Measurements from ENCODE around the gene JMJD1C. TPM values are rescaled to one million over a fixed set of nuclear protein-coding genes. Genes with fewer than 3 reads are reported as not detected.
"Not testable (repeated sequence)": the region's sequence is repeated elsewhere in the genome, so short reads cannot be mapped to it uniquely, and the experiment has no call there.

The JMJD1C gene
- total RNA-seq, 1 donor from 2014 or later = 61.4 TPM

DNA sequence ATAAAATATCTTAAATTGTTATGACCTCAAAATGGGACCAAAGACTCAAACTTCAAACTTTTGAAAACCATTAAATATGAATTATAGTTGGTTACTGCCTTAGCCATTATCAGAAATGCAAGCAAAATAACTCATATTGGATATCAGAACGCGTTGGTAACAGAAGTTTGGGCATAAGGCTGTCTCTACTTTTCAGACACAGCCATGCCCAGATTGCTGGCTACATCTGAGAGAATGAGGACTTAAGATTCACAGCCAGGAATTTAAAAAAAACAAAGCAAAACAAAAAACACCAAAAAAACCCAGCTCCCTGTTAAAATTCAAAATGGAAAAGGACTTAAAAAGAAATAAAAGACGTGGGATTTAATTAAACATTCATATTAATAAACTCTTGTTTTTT, 161.6 kb downstream of the JMJD1C start:
- intact Hi-C loops (cut with micrococcal nuclease) = no loop called here

DNA sequence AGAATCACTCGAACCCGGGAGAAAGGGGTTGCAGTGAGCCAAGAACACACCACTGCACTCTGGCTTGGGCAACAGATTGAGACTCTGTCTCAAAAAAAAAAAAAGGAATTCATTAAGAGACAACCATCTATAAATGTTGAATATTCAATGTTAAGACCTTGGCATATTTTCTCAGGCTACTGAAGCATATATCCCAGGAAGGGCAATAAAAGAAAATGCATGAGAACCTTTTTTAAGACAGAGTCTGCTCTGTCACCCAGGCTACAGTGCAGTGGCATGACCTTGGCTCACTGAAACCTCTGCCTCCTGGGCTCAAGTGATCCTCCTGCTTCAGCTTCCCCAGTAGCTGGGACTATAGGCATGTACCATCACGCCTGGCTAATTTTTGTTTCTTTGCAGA, 165.0 kb downstream of the JMJD1C start:
- intact Hi-C loops (cut with micrococcal nuclease) = no loop called here

DNA sequence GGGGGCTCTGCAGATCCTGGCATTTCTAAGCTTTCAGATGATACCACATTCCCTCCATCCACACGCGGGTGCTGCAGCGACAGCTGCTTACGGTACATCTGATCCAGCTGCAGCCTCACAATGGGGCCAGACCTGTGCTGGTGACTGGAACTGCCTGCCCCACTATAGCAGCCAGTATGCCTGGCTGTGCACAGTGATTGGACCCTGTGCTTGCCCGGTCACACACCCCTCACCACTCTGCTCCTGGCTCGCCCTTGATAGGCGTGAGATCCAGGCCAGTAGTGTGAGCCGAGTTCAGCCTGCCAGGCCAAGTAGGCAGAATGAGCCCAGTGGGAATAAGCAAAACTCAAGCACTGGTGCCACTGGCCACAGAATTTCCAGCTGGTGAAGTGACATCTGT, 167.8 kb downstream of the JMJD1C start:
- intact Hi-C loops (cut with micrococcal nuclease) = no loop called here

DNA sequence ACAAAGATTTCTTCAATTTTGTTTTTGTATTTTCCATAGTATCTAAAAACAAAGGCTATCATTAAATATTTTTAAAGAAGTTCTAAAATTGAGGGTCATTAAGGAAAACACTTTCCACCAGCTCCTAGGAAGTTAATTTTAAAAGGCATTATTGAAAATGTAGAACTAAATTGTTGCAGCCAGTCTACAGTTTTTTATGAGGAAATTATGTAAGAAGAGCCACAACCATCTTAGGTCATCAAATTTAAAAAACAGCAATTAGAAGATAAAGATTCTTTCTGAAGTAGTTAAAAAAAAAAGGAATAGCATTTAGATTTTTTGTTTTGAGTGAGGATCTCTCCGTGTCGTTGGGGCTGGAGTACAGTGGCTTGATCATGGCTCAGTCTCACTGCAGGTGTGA, 171.0 kb downstream of the JMJD1C start:
- intact Hi-C loops (cut with micrococcal nuclease) = no loop called here

DNA sequence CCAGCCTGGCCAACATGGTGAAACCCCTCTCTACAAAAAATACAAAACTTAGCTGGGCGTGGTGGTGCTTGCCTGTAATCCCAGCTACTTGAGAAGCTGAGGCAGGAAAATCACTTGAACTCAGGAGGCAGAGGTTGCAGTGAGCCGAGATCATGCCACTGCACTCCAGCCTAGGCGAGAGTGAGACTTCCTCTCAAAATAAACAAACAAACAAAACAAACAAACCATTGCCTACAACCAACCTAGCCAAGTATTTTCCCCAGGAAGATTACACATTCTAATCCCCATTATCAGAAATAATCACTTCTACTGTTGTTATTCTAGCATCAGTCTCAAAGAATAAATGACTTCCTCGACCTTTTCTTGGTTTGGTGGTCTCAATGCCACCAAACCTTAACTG, 172.9 kb downstream of the JMJD1C start:
- intact Hi-C loops (cut with micrococcal nuclease) = not testable (repeated sequence)

DNA sequence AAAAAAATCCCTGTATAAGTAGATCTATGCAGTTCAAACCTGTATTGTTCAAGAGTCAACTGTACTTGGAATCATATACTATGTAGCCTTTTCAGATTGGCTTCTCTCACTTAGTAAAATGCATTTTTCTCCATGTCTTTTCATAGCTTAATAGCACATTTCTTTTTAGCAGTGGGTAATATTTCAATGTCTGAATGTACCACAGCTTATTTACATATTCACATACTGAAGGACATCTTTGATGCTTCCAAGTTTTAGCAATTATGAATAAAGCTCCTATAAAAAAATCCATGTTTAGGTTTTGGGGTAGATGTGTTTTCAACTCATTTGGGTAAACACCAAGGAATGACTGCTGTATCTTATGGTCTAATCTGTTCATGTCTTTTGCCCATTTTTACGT, 177.6 kb downstream of the JMJD1C start:
- intact Hi-C loops (cut with micrococcal nuclease) = no loop called here

DNA sequence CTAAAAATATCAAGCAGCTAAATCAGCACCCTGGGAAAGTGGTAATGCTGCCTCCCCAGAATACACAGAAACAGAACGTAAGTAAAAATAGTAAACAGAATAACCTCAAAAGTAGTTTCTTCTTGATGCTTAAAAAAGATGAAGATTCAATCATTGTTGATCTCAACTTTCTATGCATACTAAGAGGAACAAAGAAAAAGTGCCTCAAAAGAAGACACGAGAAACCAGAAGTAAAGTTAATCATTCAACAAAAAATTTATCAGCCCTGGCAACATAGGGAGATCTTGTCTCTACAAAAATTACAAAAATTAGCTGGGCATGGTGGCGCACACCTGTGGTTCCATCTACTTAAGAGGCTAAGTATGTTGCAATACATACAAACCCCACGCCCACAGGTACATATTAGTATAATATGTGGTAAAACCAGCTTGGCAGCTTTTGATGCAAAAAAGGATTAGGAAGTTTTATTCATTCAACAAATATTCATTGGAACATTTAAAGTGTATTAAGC, 179.0 kb downstream of the JMJD1C start:
- intact Hi-C loops (cut with micrococcal nuclease) = no loop called here

DNA sequence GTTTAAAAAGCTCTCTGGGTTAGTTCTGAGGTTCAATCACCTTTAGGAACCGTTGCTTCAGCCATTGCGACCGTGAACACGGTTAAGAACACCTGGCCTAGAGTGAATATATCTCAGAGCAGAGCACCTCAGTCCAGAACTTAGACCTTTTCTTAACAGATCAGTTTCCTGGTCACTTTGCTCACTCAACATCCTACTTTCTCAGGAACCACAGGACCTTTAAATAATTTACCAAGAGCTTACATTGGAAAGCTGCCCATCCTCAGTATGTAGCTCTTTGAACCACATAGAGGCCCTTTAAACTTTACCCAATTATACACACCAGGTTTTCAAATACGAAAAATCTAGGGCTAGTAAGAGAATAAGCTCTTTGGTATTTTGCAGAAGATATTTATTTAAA, 179.4 kb downstream of the JMJD1C start:
- intact Hi-C loops (cut with micrococcal nuclease) = no loop called here

DNA sequence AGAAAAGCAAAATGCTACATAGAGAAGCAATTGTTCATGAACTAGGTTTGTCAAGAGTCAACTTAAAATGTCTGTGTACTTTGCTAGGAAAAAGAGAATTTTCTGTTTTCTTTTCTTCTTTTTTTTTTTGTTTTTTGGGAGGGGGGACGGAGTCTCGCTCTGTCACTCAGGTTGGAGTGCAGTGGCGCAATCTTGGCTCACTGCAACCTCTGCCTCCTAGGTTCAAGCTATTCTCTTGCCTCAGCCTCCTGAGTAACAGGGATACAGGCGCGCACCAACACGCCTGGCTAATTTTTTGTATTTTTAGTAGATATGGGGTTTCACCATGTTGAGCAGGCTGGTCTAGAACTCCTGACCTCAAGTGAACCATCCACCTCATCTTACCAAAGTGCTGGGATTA, 181.9 kb downstream of the JMJD1C start:
- intact Hi-C loops (cut with micrococcal nuclease) = not testable (repeated sequence)

DNA sequence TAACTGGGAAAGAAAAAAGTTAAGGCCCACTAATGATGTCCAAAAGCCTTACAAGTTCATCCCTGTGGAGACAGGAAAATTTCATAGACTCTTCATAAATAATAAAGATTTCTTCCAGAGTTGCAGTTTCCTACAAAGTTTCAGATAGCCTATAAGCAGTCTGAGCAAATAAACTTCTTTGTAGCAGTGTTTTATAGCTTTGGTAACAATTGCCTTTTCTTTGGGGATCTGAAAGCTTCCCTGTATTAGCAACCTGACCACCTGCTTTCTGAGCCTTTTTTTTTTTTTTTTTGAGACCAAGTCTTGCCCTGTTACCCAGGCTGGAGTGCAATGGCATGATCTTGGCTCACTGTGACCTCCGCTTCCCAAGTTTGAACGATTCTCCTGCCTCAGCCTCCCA, 182.7 kb downstream of the JMJD1C start:
- intact Hi-C loops (cut with micrococcal nuclease) = no loop called here

DNA sequence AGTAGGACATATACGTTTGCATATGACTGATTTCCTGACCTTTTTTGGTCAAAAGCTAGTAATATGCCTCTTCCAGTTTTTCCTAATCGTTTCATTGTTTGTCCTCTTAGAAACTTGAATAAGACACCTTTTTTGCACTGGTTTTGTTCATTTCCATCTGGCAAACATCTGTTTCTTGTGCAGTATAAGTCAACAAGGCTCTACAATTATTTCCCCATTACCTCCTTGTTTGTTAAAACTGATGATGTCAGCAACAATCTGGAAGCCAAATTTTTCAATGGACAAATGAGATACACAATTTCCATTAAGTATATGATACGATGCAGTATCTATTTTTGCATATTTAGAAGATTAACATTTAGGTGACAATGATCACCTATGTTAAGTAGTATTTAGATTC, 183.8 kb downstream of the JMJD1C start:
- intact Hi-C loops (cut with micrococcal nuclease) = no loop called here

DNA sequence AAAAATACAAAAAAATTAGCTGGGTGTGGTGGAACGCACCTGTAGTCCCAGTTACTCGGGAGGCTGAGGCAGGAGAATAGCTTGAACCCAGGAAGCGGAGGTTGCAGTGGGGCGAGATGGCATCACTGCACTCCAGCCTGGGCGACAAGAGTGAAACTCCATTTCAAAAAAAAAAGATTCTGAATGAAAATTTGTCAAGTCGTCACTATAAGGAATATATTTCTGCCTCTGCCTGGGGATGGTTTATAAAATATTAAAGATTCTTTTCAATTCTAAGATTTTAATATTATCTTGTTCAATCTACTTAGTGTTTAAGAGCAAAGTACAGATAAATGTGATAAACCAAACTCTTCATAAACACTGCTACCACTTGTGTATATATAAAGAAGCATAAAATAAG, 185.4 kb downstream of the JMJD1C start:
- intact Hi-C loops (cut with micrococcal nuclease) = no loop called here

DNA sequence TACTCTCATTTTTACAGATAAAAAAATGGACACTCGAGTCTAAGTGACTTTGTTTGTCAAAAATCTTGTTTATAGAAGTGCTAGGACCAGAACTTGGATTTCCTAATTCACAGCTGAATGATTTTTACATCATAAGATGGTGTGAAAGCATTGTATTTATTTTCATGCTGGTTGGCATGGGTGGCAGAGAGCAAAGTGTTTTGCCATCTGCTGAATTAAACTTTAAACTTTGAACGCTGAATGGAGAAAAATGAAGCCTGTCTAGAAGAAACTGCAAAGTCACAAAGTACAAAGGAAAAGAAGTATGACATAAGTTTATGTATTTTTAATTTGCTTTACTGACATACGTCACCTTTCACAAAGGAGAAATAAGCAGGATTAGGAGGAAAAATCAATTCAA, 190.7 kb downstream of the JMJD1C start:
- intact Hi-C loops (cut with micrococcal nuclease) = no loop called here

DNA sequence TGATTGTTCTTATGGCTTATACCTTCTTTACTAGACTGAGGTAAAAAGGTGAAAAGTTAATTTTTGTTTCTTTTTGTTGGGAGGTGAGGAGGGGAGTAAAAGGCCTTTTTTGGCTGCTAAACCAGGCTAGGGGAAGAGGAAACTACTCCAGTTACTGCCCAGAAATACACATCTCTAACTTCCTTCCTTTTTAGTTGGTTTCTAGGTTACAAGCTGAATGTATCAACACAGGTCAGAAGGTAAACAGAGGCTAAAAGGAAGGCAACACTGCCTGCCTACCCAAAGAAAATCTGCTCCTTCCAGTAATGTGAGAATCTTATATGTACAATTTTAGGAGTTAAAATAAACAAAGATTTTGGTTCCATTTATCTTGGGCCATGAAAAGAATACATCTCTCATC, 192.2 kb downstream of the JMJD1C start:
- intact Hi-C loops (cut with micrococcal nuclease) = no loop called here

DNA sequence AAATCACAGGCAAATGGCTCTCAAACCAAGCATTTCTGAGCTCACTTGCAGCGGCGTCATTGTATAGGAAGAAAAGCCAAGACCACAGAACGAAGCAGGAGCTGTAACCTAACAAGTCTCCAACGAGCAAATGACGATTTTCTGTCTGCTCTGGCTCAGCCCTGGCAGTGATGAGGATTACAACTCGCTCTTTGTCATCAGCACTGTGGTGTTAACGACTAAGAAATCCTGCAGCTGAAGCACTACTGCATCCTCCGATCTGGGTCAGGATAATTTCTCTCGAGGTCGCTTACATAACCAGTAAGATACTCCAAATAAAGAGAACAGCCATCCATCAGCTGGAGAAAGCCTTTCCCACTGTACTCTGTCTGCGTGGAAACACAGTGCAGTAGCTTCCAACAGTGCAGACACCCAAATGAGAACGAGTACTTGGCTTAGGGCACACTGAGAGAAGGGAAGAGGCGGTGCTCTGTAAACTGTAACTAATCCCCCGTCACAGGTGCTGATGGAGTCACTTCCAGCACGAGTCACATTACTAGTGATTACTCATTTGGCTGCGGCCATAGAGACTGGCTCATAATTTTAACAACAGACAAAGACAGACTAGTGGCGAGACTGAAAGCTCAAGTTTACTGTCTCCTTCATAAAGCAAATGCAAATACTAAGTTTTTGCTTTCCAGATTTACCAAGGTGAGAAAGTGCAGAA, 196.8 kb downstream of the JMJD1C start:
- intact Hi-C loops (cut with micrococcal nuclease) = loop anchor here (1.0 to 10.0 kb wide), 17 partner anchors 33 to 1367 kb away; partner anchors contain the start of genes ARID5B, EGR2, JMJD1C and NRBF2

DNA sequence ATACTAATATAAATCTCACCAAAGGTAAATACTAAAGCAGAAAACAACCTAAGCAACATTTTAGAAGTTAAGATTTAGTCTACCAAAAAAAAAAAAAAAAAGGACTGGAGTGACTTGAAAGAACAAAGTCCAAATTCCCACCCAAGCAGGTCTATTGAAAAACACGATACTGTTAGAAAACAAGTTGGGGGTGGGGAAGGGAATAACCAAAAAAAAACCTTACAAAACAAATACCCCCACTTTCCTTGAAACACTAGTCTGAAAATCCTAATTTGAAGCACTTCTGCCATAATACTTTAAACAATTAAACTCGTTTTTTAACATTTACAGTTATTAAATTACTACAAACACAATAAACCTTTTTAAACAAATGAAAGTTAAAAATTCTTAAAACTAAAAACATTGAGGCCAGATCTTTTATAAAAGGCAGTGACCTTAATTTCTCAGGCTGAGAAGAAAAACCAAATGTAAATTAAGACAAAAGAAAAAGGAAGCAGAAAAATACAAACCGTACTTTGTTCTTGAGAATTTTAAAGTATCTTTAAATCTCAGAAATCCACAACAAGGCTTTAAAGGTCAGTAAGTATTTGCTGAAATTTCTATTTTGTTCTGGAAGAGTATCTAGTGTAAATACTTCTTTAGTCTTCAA, 197.5 kb downstream of the JMJD1C start:
- intact Hi-C loops (cut with micrococcal nuclease) = loop anchor here (2.0 to 10.0 kb wide), 7 partner anchors 197 to 1366 kb away; partner anchors contain the start of genes ARID5B and JMJD1C

DNA sequence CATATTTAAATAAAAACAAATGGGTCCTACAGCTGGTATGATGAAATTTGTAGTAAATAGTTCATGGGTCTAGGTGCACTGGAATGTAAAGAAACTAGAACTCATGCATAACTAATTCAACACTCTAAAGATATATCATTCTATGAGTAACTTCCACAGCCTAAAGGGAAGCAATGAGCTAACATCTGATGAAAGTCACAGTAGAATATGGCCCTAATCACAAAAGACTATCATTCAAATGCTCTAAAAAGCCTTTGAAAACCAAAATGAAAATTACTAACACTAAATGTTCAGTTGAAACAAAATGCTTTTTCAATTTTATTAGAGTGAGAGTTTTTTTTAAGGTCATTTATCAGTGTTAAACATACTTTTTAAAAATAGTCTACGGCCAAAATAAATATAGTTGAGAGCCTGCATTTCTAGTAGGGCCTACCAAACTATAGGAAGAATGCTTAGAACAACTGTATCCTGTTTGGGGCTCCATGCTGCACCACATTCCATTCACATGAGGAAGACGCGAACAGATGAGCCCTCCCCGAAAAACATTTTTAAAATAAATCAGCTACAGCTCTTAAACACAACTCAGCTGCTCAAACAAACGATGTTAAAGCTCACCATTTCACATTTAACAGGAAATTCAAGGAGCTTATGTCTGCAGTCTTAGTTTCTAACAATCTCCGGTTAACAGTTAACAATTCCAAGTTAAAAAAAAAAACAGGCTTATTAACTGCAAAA, 198.2 kb downstream of the JMJD1C start:
- intact Hi-C loops (cut with micrococcal nuclease) = loop anchor here (2.0 to 10.0 kb wide), 8 partner anchors 197 to 1365 kb away; partner anchors contain the start of genes ARID5B and JMJD1C

DNA sequence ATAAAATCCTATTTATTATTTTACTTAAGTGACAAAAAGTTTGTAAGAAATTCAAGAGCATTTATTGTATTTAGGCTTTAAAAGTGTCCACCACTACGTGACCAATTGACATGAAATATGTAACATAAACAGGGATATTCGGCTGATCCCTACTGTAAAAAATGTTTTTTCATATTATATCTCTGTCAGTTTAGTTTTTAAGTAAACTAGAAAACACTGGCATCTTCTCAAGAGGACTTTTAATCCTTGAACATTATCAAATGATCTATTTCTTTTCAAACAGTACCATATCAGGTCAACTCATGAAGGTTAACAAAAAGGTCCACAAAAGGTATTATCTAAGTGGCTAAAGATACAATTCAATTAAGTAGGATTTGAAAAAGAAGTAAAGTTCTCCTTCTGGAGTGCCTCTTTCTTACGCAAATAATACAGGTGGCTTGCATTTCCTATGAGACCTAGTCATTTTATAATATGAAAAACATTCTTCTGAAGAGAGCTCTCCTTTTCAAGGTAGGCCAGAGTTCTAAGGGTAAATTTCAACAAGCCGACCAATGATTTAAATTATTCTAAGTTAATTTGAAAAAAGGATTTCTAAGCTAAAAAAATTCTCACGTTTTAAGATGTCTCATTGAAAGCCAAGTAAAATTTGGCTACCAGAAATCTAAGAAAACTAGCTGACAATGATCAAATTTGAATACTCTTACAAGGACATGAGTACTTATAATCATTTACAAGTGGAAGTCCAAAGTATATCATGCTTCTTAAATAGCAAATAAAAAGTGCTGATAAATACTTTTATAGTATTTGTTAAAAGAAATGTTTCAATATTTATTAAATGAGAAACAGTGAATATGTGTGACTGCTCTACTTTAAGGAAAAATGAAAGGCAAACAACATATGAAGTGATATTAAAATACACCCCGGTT, 199.1 kb downstream of the JMJD1C start:
- intact Hi-C loops (cut with micrococcal nuclease) = loop anchor here (2.0 to 10.0 kb wide), 5 partner anchors 441 to 1364 kb away; partner anchors contain the start of gene ARID5B

DNA sequence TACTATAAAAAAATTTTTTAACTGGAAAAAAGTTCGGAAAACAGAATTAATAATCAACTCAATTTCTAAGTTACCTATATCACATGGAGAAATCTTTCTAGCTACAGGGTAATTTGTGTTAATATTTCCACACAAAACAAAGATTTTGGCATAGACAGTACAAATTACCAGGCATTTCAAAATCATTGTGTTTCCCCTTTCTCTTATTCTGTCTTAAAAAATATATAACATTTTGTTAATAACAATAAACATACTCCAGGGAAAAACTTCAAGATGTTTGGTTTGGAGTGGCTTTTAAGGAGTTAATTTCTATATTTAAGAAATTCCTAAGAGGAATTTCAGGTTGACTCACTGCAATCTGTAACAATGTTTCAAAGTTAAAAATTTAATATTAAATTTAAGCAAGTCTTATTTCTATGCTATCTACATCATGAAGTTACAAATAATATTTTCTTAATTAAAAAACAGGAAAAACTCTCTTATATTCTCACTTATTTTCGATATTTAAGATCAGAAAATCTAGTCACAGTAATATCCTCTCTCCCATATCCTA, 200.0 kb downstream of the JMJD1C start:
- intact Hi-C loops (cut with micrococcal nuclease) = loop anchor here (1.0 to 10.0 kb wide), 8 partner anchors 38 to 1363 kb away; partner anchors contain the start of gene ARID5B

DNA sequence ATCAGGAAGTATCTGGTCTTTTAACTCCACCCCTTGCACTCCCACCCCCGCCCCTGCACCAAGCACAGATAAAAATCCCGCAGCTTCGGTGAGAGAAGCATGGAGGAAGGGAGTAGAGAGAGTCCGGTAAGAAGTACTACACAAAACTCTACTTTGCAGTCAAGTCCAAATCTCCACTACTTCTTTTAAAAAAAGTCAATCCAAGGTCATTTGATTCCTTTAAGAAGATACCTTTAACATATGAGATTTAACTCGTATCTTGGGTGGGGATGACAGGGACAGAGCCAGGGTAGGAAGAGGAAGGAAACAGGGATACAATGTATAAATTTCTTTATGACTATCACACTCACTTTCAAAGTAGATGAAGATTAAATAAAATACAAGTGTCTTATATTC, 200.6 kb downstream of the JMJD1C start:
- intact Hi-C loops (cut with micrococcal nuclease) = loop anchor here (1.0 to 10.0 kb wide), 7 partner anchors 38 to 1363 kb away; partner anchors contain the start of gene ARID5B

Data from T-helper 1 cell treated with Interleukin-12 subunit alpha and Interleukin-12 subunit beta and Interleukin-4 antibody, amounts not matched to agents 30 ng/mL and 1 ng/mL, for 36 hours (primary cell).